AG04450 (cell line): Measurements from ENCODE around the gene DEK. TPM values are rescaled to one million over a fixed set of nuclear protein-coding genes. Genes with fewer than 3 reads are reported as not detected.

Experiments used
- CTCF ChIA-PET: fragments of 300-600, 350-600 bp; formaldehyde crosslinking; extraction: SDS; loops from one replicate; lab custom pipeline; 2022; ENCODE audit warnings: antibody characterized with exemption, inconsistent platforms; lab: Charles Lee
- POLR2A ChIA-PET: fragments of 350-600 bp; formaldehyde crosslinking; extraction: SDS; loops from one replicate; lab custom pipeline; 2021; ENCODE audit warnings: antibody characterized with exemption, inconsistent platforms; lab: Yijun Ruan, JAX
- DNase-seq: peaks from one replicate; pipeline ENCODE4 v3.0.0-alpha.2; 2011; ENCODE audit warnings: low read depth, low spot score
- H3K27ac ChIP-seq: one replicate; pipeline ENCODE4 v1.5.1; 2012; ENCODE audit warnings: low read depth, low read length, control low read depth
- H3K27me3 ChIP-seq: one replicate; pipeline ENCODE4 v1.6.0; 2012; ENCODE audit warnings: low read length; ENCODE audit not compliant: control insufficient read depth, insufficient read depth
- H3K4me3 ChIP-seq: 2 replicates; pipeline ENCODE4 v1.5.1; 2011; ENCODE audit warnings: mild to moderate bottlenecking, low read depth, low read length, control low read depth
- H3K9me3 ChIP-seq: 2 replicates; pipeline ENCODE4 v1.5.1; 2012; ENCODE audit warnings: low read length; ENCODE audit not compliant: control insufficient read depth, insufficient read depth
- polyA plus RNA-seq: library from polyadenylated mRNA; depleted of rRNA; stranded (reverse); fragments of >200 nt; gene quantifications from 2 replicates; pipeline ENCODE4 v1.2.3, GENCODE V29; 2011
- TF ChIP-seq, protein P1 (sequence below): IDR thresholded peaks from 2 replicates; pipeline ENCODE4 v1.5.1; 2011; ENCODE audit warnings: low read depth, low read length, control low read depth, inconsistent platforms

The DEK gene
- polyA plus RNA-seq, 1 experiment: 68.1 TPM

DNA sequence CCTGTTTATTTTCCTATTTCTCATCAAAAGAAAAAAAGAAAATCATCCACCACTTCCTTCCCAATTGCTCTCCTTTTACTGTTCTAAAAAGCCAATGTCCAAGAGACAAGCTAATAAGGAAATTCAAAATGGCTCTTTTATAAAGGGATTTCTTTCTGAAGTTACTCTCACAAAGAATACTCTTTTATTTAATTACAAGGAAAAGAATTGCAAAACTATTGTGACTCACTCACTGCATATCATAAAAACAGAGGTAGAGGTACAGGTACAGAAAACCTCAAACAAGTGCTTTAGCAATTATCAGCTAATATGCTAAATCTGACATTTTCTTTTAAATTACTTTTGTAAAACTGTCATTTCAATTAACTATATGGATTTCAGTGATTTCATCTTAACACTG is 18.1 kb downstream of the DEK start:
- Histone ChIP-seq H3K4me3 (no peak overlapping the region), H3K27me3 (no peaks in the 10 kb centered on the region), H3K9me3 (no peaks in the 10 kb centered on the region), H3K27ac (no peak overlapping the region)
- DNase-seq: no peak
- POLR2A ChIA-PET: no interaction called here
- CTCF ChIA-PET: no interaction called here
- TF ChIP-seq, protein P1, sequence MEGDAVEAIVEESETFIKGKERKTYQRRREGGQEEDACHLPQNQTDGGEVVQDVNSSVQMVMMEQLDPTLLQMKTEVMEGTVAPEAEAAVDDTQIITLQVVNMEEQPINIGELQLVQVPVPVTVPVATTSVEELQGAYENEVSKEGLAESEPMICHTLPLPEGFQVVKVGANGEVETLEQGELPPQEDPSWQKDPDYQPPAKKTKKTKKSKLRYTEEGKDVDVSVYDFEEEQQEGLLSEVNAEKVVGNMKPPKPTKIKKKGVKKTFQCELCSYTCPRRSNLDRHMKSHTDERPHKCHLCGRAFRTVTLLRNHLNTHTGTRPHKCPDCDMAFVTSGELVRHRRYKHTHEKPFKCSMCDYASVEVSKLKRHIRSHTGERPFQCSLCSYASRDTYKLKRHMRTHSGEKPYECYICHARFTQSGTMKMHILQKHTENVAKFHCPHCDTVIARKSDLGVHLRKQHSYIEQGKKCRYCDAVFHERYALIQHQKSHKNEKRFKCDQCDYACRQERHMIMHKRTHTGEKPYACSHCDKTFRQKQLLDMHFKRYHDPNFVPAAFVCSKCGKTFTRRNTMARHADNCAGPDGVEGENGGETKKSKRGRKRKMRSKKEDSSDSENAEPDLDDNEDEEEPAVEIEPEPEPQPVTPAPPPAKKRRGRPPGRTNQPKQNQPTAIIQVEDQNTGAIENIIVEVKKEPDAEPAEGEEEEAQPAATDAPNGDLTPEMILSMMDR: no peak

DNA sequence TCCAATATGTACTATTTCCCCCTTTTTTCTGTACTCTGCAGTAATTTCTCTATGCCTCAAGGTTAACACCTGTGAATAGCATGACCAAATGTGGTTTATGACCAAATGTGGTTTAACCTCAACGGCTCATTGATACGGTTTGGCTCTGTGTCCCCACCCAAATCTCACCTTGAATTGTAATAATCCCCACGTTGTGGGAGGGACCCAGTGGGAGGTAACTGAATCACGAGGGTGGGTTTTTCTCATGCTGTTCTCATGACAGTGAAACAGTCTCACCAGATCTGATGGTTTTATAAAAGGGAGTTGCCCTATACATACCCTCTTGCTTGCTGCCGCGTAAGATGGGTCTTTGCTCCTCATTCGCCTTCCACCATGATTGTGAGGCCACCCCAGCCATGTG is 18.7 kb downstream of the DEK start:
- ChIA-PET POLR2A (no interaction called here), CTCF (no interaction called here)

DNA sequence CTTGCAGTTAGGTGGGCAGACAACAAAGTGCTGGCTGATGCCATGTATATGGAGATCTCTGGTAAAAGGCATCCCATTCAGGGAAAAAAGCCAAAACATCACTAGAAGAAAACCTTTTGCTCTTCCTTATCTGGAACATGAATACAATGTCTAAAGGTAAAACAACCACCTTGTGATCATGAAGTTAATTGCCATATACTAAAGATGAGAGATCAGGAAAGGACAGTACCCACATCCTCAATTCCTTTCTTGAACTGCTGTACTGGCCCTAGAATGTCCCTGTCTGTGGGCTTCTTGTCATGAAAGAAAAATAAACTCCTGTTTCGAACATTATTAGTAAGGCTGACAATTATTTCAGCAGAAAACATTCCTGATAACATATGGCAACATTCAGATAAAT is 19.3 kb downstream of the DEK start:
- no peak for DNase-seq
- ChIA-PET POLR2A (no interaction called here), CTCF (no interaction called here)

More for the DNA sequence above, 18.7 kb downstream of the DEK start:
- H3K27ac ChIP-seq: no peak overlapping the region
- TF ChIP-seq, protein P1: no peak
- no peaks in the 10 kb centered on the region for H3K9me3 ChIP-seq
- DNase-seq: no peak
- no peaks in the 10 kb centered on the region for H3K27me3 ChIP-seq
- no peak overlapping the region for H3K4me3 ChIP-seq

DNA sequence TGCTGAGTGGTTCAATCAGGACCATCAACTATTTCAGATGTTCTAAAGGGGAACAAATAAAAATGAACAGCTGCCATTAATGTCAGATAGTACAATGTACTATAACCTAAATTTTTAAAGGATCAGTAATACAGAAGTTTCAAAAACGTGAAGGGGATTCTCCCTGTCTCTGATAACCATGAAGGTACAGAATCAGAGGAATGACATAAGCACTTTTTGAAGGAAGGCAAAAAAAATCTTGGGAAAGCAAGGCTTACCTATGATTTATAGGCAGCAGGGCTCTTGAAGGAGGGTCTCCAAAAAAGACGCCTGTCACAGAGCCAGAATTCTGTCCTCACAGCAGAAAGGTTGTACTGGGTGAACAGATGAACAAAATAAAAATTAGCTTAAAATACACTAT is 20.1 kb downstream of the DEK start:
- TF ChIP-seq, protein P1: no peak
- POLR2A ChIA-PET: no interaction called here

More for the DNA sequence above, 19.3 kb downstream of the DEK start:
- no peaks in the 10 kb centered on the region for H3K27me3 ChIP-seq
- TF ChIP-seq, protein P1: no peak
- no peak overlapping the region for H3K4me3 ChIP-seq
- no peaks in the 10 kb centered on the region for H3K9me3 ChIP-seq
- H3K27ac ChIP-seq: no peak overlapping the region

DNA sequence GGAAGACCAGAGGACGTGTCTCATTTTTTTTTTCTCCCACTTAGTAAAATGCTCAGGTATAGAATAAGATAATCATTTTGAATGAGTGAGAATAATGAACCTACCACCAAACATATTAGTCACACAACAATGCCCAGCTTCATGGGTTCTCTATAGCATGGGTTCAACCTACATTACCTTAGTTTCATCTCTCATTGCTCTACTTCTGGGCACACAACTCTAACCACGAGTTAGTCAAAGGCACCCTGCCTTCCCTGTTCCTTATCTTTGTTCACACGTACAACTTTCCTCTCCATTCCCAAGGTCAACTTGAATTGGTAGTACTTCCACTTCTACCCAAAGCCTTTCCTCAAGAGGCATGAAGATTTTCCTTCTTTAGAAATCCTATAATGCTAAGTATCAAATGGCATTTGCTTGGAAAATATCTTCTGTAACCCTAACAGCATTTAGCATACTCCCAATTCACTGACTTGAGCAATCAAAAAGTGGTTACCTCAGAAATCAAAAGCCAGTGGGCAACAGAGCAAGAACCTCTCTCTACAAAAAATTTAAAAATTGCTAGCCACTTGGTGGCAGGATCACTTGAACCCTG is 20.9 kb downstream of the DEK start:
- POLR2A ChIA-PET: no interaction called here
- TF ChIP-seq, protein P1: no peak
- H3K9me3 ChIP-seq: no peaks in the 10 kb centered on the region
- H3K4me3 ChIP-seq: no peak overlapping the region
- CTCF ChIA-PET: no interaction called here
- H3K27me3 ChIP-seq: no peaks in the 10 kb centered on the region
- no peak for DNase-seq
- H3K27ac ChIP-seq: no peak overlapping the region

More for the DNA sequence above, 20.1 kb downstream of the DEK start:
- CTCF ChIA-PET: no interaction called here
- no peak overlapping the region for H3K4me3 ChIP-seq
- no peaks in the 10 kb centered on the region for H3K27me3 ChIP-seq
- H3K27ac ChIP-seq: no peak overlapping the region
- no peaks in the 10 kb centered on the region for H3K9me3 ChIP-seq
- no peak for DNase-seq
